Ureter (tissue), 1 donor: Measurements from ENCODE around the gene ADAP2. TPM values are rescaled to one million over a fixed set of nuclear protein-coding genes. Genes with fewer than 3 reads are reported as not detected.
"Not testable (repeated sequence)": the region's sequence is repeated elsewhere in the genome, so short reads cannot be mapped to it uniquely, and the experiment has no call there.

Experiments
- DNase-seq: peaks from one replicate; pipeline ENCODE4 v3.0.0-alpha.2; 2020; ENCODE audit warnings: low spot score
- total RNA-seq: library from RNA; stranded (reverse); gene quantifications from one replicate; pipeline ENCODE4 v1.2.4, GENCODE V29; 2023
- donor health status: DM: yes; HTN: yes; CAD: no.

ADAP2 gene
- total RNA-seq, 1 donor from 2014 or later = 8.5 TPM

DNA sequence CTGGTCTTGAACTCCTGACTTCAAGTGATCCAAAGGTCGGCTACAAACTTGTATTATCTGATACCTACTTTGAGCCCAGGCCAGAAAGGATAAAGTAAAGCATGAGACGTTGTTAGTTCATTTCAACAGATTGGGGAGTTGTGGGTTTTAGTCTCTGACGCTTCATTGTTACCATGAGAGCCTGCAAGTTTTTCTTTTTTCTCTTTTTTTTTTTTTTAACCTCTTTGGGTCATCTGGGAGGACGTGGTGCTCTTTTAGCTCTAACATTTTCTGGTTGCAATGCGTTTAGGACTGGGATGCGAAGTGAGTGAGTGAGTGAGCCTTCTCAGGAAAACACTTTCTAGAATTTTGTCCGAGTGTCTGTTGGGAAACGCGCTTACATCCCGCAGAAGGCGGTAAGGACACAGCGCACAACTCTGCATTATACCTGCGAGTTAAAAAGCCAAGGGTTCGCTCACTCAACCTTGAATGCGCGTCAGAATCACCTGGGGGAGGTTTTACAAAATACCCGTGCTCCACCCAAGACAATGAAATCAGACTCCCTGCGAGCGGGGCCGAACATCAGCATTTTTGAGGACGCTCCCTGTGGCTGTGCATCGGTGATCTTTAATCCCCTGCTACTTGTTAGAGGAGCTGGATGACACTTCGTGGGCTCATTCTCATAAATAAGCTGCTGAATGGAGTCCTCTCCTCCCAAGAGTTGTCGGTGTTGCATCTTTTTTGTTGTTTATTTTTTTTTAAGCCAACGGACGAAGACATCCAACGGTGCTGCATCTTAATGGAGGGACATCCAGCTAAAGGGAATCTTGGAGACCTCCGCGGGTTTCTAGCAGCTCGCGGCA, 48.5 kb downstream of the ADAP2 start:
- DNase-seq = no peak

DNA sequence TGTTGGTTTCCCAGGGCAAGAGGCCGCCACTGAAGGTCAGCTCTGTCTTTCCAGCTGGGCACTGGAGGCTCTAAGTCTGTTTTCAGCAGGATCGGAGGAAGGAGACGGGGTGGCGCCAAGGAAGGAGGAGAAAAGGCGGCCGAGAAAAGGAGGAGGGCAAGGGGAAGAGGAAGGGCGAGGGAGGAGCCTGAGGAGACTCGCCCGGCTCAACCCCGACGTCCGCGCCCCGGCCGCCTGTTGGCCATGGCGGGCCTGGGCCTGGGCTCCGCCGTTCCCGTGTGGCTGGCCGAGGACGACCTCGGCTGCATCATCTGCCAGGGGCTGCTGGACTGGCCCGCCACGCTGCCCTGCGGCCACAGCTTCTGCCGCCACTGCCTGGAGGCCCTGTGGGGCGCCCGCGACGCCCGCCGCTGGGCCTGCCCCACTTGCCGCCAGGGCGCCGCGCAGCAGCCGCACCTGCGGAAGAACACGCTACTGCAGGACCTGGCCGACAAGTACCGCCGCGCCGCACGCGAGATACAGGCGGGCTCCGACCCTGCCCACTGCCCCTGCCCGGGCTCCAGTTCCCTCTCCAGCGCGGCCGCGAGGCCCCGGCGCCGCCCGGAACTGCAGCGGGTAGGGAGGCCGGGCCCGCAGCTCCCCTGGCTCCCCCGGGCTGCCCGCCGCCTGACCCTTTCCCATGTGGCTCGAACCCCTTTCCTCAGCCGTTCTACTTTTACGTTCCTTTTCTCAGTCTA, 49.3 kb downstream of the ADAP2 start, which contains the start of gene RNF135:
RNF135 (plus strand) TSS at position 209 of the 737 bp plus-strand sequence; CDS start at position 244, 35 bp downstream.
- peak; percentile 90 for DNase-seq

DNA sequence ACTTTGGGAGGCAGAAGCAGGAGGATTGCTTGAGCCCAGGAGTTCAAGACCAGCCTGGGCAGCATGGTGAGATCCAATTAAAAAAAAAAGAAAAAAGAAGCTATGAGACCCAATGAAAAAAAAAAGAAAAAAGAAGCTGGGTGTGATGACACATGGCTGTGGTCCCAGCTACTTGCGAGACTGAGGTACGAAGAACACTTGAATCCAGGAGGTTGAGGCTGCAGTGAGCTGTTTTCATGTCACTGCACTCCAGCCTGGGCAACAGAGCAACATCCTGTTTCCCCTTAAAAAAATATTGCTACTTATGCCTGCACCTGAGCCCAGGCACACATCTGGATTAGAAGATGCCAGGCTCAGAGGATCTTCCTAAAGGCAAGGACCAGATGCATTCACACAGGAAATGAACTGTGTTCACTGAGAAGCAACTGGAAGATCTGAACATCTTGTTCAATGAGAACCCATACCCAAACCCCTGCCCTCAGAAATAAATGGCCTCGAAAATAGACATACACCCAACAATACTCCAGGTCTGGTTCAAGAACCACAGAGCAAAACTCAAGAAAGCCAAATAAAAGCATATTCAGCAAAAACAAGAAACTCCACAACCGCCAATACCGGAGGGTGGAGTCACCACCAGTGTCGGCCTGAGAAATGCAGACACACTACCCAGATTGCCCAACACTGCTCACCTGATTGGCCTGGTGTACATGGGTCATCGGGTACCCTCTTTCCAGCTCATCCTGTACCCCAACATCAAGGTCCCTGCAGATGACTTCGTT, 53.5 kb downstream of the ADAP2 start:
- no peak for DNase-seq

DNA sequence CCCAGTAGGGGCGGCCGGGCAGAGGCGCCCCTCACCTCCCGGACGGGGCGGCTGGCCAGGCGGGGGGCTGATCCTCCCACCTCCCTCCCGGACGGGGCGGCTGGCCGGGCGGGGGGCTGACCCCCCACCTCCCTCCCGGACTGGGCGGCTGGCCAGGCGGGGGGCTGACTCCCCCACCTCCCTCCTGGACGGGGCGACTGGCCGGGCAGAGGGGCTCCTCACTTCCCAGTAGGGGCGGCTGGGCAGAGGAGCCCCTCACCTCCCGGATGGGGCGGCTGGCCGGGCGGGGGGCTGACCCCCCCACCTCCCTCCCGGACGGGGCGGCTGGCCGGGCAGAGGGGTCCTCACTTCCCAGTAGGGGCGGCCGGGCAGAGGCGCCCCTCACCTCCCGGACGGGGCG, 58.2 kb downstream of the ADAP2 start:
- DNase-seq = not testable (repeated sequence)

DNA sequence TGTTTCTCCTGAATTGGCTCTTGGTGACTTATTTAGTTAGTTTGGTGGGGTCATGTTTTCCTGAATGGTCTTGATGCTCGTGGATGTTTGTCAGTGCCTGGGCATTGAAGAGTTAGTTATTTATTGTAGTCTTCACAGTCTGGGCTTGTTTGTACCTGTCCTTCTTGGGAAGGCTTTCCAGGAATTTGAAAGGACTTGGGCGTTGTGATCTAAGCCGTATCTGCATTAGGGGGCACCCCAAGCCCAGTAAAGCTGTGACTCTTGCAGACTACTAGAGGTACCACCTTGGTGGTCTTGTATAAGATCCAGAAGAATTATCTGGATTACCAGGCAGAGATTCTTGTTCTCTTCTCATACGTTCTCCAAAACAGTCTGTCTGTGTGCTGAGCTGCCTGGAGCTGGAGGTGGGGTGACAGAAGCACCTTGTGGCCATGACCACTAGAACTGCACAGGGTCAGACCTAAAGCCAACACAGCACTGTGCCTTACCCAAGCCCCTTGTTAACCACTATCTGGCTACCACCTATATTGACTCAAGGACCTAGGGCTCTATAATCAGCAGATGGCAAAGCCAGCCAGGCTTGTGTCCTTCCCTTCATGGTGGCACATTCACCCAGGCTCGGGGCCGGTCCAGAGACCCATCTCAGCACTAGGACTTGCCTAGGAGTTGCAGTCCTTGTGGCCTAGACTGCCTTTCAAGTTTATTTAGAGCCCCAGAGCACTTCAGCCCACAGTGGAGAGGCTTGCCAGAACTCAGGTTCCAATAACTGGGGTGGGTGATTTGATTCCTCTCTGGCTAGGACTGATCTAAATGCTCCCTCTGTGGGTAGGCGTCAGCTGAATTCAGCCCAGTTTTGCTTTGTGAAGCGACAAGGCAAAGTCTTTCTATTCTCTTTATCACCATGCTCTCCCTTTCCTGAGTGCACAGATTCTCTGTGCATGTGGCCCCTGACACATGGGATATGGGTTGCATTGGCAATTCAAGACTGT, 60.1 kb downstream of the ADAP2 start:
- DNase-seq = no peak

DNA sequence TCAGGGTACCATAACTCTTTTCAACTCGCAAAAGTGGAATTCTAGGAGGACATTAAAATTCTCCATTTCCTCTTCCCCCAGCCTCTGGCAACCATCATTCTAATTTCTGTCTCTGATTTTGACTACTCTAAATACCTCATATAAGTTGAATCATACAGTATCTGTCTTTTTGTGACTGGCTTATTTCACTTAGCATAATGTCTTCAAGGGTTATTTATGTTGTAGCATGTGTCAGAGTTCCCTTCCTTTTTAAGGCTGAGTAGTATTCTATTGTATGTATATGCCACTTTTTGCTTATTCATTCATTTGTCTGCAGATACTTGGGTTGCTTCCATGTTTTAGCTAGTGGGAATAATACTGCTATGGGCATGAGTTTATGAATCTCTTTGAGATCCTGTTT, 61.1 kb downstream of the ADAP2 start:
- DNase-seq = no peak

DNA sequence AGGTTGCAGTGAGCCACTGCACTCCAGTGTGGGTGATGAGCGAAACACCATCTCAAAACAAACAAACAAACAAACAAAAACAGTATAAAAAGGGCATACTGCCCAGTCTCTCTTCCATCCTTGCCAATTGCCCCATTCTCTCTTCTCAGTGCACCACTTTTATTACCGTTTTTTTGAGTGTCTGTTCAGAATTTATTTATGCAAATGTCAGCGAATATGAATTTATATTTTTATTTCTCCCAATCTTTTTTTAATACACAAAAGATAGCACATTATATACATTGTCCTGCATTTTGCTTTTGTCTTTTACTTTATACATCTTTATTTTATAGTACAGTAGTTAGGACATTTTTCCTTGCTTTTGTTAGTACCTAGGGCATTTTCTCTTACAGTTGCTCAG, 68.7 kb downstream of the ADAP2 start:
- DNase-seq = no peak

DNA sequence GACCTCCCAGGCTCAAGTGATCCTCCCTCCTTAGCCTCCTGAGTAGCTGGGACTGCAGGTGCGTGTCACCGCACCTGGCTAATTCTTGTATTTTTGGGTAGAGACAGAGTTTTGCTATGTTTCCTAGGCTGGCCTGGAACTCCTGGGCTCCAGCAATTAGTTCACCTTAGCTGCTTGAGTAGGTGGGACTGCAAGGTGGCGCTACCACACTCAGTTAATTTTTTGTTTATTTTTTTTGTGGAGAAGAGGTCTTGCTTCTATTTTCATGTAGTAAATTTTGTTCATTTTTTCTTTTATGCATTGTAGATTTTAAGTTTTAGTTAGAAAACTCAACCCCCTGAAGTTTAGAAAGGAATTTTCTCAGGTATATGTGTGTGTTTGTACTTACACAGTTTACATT, 70.8 kb downstream of the ADAP2 start:
- DNase-seq = no peak

DNA sequence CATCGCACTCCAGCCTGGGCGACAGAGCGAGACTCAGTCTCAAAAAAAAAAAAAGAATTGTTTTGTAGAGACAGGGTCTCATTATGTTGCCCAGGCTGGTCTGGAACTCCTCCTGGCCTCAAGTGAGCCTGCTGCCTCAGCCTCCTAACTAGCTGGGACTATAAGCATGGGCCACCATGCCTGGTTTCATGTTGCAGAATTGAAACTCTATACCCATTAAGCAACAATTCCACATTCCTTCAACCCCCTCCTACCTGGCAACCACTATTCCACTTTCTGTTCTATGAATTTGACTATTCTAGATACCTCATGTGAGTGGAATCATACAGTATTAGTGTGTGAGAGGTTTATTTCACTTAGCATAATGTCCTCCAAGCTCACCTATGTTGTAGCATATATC, 73.6 kb downstream of the ADAP2 start:
- DNase-seq = no peak

DNA sequence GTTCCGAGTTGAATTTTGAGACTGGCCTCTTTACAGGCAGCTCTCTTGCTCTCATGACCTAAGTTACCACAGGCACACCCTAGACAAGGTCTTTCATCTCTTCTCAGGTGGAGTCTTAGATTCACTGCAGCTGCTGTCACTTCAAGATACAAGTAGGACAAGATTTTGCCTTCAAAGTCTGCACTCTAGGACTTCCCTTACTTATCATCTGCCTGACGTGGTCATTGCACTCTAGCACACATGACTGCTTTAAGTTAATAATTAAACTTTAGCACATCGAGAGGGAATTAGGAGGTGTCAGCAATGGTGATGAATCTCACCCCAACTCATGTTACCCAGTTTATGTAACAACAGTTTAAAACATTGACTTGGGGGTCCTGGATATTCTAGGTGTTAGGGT, 74.7 kb downstream of the ADAP2 start:
- DNase-seq = no peak

DNA sequence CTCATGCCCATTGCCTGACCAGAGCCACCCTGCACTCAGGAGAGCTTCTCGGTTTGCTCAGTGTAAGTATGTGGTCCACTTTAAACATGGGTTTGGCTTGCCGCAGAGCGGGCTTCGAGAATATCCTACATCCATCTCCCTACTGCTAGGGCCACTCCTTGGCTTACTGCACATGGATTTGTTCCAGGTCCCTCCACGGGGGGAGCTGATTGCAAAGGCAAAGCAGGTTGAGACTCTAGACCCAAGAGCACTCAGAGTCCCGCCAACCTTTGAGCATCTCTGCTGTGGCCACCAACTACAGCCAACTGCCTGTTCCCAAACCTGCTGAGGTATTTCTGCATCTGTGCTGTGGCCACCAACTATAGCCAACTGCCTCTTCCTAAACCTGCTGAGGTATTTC, 75.5 kb downstream of the ADAP2 start:
- DNase-seq = no peak

DNA sequence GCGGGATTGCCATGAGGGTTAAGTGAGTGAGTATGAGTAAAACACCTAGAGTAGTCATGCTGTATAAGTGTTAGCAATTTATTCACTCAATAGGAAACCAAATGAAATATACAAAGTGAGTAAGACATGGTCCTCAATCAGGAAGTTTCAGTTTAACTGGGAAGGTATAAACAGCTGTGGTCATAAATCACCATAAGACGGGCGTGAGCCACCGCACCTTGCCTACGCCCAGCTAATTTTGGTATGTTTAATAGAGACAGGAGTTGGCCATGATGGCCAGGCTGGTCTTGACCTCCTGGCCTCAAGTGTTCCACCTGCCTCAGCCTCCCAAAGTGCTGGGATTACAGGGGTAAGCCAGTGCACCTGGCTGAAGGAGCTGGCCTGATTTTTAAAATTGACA, 76.1 kb downstream of the ADAP2 start:
- no peak for DNase-seq

DNA sequence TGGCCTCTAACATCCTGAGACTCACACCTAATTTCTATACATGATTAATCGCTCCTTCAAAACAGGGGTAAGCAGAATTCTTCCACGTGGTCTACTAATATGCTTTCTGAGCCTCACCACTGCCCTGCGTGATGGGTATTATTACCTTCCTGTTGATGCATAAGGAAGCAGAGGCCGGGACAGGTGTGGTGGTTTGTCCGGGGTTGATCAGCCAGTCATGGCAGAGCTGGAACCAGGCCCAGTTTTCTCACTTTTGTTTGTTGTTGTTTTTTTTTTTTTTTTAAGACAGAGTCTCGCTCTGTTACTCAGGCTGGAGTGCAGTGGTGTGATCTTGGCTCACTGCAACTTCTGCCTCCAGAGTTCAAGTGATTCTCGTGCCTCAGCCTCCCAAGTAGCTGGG, 80.3 kb downstream of the ADAP2 start:
- DNase-seq = no peak

DNA sequence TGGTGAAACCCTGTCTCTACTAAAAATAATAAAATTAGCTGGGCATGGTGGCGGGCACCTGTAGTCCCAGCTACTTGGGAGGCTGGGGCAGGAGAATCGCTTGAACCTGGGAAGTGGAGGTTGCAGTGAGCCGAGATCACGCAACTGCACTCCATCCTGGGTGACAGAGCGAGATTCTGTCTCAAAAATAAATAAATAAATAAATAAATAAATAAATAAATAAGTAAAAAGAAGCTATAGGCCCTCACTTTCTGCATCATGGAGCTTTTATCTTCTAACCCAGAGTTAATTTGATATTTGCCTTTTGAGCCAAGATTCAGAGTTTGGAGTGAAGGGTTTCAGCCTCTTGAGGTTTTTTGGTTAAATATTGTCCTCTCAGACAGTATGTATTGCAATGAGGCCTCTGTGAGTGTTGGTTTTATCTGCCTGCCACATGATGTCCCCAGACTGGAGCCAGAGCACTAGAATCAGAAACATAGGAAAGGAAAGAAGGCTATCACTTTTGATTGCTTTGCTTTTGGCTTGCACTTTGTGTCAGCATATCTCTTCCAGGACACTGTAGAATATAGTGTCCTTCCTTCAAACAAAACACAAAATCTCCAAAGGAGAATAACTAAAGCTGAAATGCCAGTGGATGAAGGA, 81.6 kb downstream of the ADAP2 start:
- no peak for DNase-seq

DNA sequence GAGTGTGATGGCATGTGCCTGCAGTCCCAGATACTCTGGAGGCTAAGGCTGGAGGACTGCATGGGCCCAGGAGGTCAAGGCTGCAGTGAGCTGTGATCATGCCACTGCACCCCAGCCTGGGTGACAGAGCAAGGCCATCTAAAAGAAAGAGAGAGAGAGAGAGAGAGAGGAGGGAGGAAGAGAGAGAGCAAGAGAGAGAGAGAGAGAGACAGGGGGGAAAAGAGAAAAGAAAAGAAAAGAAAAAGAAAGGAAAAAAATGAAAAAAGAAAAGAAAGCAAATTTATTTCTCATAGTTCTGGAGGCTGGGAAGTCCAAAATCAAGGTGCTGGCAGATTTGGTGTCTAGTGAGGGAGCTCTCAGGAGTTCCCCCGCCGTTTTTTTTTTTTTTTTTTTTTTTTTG, 82.4 kb downstream of the ADAP2 start:
- no peak for DNase-seq

DNA sequence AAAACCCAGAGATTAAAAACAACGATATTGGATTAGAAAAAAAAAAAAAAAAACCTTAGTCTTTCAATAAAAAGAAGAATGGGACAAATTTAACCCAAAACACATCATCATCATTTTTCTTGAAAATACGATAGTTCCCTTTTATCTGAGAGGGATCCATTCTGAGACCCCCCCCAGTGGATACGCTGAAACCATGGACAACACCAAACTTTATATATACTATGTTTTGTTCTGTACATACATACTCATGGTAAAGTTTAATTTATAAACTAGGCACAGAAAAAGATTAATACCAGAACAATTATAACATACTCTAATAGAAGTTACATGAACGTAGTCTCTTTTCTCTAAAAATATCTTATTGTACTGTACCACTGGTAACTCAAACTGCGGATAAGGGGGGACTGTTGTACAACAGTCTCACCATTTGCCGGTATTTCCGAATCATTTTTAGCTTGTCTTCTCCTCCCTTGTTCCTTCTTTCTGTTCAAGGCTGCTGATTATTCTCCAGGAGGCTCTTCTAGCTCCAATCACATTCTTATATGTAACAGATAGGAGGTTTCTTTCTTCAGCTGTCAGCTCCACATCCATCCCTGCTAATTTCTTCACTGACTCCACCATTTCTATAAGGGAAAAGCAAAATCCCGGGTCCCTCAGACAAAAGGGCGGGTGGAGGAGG, 86.1 kb downstream of the ADAP2 start:
- no peak for DNase-seq

DNA sequence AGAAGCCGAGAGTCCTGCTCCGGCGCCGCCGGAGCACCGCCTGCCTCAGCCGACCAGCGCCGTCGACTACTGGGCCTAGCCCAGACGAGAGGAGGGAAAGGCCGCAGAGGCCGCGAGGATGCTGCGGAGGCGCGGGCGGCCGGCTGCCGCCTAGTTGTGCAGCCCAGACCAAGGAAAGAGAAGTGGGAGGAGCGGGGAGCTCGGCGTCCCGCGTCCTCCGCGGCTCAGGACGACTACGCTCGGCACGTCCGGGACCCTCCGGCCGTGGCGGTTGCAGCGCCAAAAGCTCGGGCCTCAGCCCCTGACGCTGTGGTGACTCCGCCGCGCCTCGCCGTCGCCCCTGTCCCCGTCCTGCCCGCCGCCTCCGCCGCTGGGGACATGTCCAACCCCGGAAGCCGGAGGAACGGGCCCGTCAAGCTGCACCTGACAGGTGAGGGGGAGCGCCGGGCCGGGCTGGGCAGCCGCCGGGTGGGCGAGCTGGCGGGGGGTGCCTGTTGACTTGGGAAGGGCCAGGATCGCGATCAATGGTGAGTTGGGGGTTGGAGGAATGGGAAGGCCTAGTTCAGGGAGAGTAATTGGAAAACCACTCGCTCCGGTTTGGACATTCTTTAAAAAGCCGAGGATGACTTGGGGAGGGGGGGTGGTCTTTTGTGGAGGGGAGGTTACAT, 86.8 kb downstream of the ADAP2 start:
- DNase-seq = peak; percentile 49
